Measurements from ENCODE around the gene VSTM2B.

The VSTM2B gene

DNA sequence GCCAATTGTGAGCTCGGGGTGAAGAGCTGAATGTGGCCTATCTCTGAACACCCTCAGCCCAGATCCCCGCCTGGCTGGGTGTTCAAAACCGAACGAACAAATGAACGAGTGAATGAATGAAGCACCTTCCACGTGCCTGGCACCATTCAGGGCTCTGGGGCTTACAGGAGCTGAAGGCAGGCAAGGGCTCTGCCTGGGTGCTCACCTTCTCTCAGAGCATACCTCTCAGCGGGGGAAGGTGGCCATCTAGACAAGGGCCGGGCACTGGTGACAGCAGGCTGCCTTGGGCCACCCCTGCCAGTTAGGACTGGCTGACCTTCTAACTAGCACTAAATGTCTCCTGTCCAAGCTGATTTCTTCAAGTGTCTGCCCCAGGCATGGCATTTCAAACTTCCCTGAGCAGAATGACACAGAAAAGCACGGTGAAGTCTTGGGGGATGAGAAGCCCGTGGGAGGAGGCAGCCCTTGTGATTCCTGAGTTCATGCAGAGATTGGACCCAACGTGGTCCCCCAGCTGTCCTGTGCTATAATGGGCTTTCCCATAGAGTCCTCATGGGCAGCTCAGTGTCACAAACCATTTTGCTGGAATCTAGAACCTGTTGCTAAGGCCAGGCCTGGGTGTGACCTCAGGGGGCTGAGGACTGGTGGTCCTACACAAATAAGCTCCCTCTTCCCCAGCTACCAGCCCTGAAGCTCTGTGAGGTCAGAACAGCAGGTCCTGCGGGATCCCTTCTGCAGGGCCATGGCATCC is 27.9 kb upstream of the VSTM2B start:
- DNase-seq (ENCODE audit: extremely low read depth, low read depth), result no peak
- TF ChIP-seq, protein P1, sequence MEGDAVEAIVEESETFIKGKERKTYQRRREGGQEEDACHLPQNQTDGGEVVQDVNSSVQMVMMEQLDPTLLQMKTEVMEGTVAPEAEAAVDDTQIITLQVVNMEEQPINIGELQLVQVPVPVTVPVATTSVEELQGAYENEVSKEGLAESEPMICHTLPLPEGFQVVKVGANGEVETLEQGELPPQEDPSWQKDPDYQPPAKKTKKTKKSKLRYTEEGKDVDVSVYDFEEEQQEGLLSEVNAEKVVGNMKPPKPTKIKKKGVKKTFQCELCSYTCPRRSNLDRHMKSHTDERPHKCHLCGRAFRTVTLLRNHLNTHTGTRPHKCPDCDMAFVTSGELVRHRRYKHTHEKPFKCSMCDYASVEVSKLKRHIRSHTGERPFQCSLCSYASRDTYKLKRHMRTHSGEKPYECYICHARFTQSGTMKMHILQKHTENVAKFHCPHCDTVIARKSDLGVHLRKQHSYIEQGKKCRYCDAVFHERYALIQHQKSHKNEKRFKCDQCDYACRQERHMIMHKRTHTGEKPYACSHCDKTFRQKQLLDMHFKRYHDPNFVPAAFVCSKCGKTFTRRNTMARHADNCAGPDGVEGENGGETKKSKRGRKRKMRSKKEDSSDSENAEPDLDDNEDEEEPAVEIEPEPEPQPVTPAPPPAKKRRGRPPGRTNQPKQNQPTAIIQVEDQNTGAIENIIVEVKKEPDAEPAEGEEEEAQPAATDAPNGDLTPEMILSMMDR (IDR thresholded peaks at IDR 0.05; ENCODE audit: low read depth, low read length), result no peak

DNA sequence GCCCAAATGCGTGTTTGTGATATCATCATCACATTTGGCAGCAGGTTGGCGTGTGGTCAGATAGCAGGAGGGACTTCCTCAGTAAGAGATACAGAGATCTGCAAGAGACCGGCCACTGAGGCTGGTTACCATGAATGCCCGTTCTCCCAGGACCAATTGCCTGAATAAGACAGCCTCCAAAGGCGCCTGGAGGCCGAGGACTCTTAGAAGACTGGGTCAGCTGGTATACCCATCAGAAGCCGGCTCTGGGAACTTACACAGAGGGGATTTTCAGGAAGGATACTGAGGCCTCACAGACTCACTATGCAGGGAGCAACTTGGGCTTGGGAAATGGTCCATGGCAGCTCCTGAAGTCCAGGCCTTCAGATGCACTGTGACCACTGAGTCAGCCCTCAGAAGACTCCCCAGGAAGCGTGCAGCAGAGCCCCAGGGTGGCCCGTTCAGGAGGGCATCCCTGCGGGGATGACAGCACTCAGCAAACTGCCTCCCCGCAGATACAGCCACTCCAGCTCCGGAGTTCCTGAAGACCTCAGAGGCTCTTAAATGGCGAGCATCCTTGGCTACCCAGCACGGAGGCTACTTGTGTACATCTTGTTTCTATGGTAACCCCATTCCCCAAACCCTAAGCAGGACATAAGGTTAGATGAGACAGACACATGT is 26.4 kb upstream of the VSTM2B start:
- DNase-seq (ENCODE audit: extremely low read depth, low read depth), result no peak
- TF ChIP-seq, protein P1 (IDR thresholded peaks at IDR 0.05; ENCODE audit: low read depth, low read length), result no peak

DNA sequence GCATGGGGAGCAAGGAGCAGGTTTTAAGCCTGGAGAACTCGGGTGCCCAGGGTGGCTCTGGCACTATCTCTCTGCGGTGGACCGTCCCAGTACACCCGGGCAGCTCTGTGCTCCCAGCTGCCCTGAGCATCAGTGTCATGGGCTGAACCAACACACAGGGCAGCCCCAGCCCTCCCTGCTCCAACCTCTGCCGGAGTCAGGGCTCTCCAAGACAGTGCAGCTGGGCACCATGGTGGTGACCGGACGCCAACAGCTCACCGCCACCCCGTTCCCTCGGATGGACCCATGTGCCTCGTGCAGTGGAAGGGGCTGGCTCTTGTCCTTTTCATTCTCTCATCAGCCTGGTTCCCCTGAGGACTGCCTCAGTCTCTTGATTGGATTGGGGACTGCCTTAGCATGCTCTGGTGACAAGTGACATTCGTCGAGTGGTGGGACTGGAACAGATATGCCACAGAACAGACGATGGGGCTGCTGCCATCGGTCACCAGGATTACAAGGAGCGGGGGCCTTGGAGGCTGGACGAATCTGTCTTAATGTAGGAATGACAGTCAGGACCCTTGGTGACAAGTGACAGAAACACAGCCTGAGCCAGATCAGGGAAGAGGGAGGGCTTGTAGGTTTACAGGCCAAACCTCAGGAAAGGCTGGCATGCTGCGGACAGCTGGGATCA is 25.7 kb upstream of the VSTM2B start:
- DNase-seq (ENCODE audit: extremely low read depth, low read depth), result no peak
- TF ChIP-seq, protein P1 (IDR thresholded peaks at IDR 0.05; ENCODE audit: low read depth, low read length), result no peak

DNA sequence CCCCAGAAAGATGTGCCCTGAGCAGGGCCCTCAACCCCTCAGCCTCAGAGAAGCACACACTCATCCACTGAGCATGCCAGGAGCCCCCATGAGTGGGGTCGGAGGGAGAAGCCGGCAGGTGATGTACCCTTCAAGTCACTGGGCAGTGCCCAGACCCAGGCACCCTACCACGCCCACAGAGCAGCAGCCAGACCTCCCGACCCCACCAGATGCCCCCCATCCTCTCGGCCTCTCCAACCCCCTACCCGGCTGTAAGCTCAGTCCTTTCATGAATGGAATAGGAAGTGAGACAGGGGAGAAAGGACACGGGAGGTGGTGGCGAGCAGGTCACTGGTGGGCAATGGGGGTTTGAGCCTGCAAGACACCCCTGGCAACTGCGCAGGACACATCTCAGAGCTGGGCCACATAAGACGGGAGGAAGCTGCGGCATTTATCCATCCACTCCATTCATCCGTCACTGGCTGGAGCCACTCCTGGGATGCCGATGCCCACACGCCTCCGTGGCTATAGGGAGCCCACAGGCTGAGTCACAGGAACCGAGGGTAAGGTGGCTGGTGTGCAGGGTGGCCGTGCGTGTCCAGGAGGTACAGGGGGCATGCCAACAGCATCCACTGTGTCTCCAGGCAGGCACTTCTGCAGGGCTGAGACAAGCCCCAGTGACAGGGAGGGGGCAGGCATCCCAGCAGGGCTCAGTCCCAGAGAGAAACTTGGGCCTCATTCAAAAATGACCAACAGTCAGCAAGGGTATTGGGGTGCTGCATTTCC is 23.8 kb upstream of the VSTM2B start:
- no peak for DNase-seq (ENCODE audit: extremely low read depth, low read depth)
- TF ChIP-seq, protein P1 (IDR thresholded peaks at IDR 0.05; ENCODE audit: low read depth, low read length), result no peak

DNA sequence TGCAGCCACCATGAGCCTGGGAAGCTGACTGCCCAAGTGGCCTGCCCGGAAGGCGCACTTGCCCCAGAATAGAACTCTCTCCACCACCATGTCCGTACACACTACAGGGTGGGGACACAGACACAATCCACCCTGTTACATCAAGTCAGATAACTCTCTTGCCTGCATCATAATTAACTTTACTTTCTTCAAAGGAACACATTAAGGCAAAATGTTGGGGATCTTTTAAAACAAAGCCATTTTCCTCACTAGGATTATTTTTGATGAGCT is 23.3 kb upstream of the VSTM2B start:
- DNase-seq (ENCODE audit: extremely low read depth, low read depth), result no peak
- TF ChIP-seq, protein P1 (IDR thresholded peaks at IDR 0.05; ENCODE audit: low read depth, low read length), result no peak

DNA sequence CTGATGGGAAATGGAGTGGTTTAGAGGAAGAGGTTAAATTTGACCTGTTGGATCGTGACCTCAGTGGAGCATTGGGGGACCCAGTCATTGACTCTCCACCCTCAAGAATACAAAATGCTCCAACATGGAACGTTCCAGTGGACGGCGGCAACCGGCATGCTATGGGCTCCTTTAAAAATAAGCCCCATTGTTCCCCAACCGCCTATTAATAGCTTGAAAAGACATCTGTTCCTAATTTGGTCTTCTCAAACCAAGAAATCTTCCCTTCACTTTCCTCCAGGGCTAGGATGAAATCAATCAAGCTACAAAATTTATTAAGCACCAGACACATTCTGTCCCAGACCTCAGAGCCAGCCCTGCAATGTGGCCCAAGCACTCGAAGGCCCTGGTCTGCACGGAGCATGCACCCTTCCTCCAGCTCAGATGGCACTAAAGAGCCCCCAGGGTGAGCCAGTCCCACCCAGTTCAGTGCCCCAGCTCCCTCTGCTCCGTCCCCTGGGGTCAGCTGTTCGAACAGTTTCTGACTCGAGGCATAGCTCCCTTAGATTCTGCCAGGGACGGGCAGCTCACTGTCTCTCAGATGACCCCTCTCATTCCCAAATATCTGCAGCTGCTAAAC is 22.5 kb upstream of the VSTM2B start:
- no peak for DNase-seq (ENCODE audit: extremely low read depth, low read depth)
- TF ChIP-seq, protein P1 (IDR thresholded peaks at IDR 0.05; ENCODE audit: low read depth, low read length), result no peak

All from AG09319 (cell line).